Cardiac fibroblast (primary cell): ENCODE measurements around the gene WDR87.

Experiments used
- DNase-seq, 2 donors: peaks; one replicate each; pipeline versions ENCODE4 v3.0.0 to v3.0.0-alpha.2; 2010; ENCODE audit warnings: low read depth in 2 of 2
- H3K4me3 ChIP-seq, 2 donors: replicated peaks in 1 of 2; 1 replicate in 1 of 2; 2 replicates in 1 of 2; pipeline ENCODE4 v1.5.1; 2011; ENCODE audit warnings: low read depth in 2 of 2, low read length in 2 of 2, mild to moderate bottlenecking in 2 of 2, moderate library complexity in 1 of 2
- CTCF ChIP-seq: IDR thresholded peaks from one replicate; pipeline ENCODE4 v1.5.1; 2011; ENCODE audit warnings: low read depth, mild to moderate bottlenecking, low read length, inconsistent platforms

The WDR87 gene

GRCh38 chr19:37938353-37938752, 32.0 kb upstream of the WDR87 start:
- H3K4me3 ChIP-seq: no peak overlapping the region
- TF ChIP-seq CTCF: no peak
- no peak for DNase-seq

GRCh38 chr19:37936886-37937285, 30.5 kb upstream of the WDR87 start:
- no peak for TF ChIP-seq CTCF
- H3K4me3 ChIP-seq: no peak overlapping the region
- no peak for DNase-seq

- DNase-seq: no peak
- no peak for TF ChIP-seq CTCF
- no peak overlapping the region for H3K4me3 ChIP-seq
These were observed 29.8 kb upstream of the WDR87 start for GRCh38 chr19:37936166-37936565.

- TF ChIP-seq CTCF: no peak
- no peak overlapping the region for H3K4me3 ChIP-seq
- no peak for DNase-seq
These were observed 28.9 kb upstream of the WDR87 start for GRCh38 chr19:37935341-37935740.

GRCh38 chr19:37933937-37934358, 27.6 kb upstream of the WDR87 start:
- peak; percentile 72 to 83 for DNase-seq
- TF ChIP-seq CTCF: no peak
- H3K4me3 ChIP-seq: no peak overlapping the region

- TF ChIP-seq CTCF: no peak
- peak; percentile 34 to 49 for DNase-seq
- H3K4me3 ChIP-seq: no peak overlapping the region
These were observed 26.9 kb upstream of the WDR87 start for GRCh38 chr19:37932985-37933936.
